NCI-H2171 treated with DMSO at 0.1 percent for 48 hours (cell line): ENCODE measurements around the gene FAM120A.
A peak's percentile ranks its signal among the peaks of the same experiment; 100 is the strongest.

ENCODE experiments used
- DNase-seq: peaks from one replicate; lab custom pipeline; 2025; lab: John Stamatoyannopoulos, UW

FAM120A gene

GRCh38 chr9:93558503-93558902, 107.0 kb downstream of the FAM120A start:
- no peak for DNase-seq

- DNase-seq = no peak
Measured at GRCh38 chr9:93560991-93561390, 109.5 kb downstream of the FAM120A start.

- DNase-seq = peak; percentile 98
Measured at GRCh38 chr9:93562157-93562556, 110.7 kb downstream of the FAM120A start.

GRCh38 chr9:93565089-93565488, 113.6 kb downstream of the FAM120A start:
- no peak for DNase-seq

GRCh38 chr9:93566408-93567270, 115.2 kb downstream of the FAM120A start:
- peak; percentile 94 for DNase-seq

GRCh38 chr9:93567271-93567959, 115.9 kb downstream of the FAM120A start:
- peak; percentile 34 for DNase-seq

- DNase-seq = no peak
Measured at GRCh38 chr9:93568169-93568568, 116.7 kb downstream of the FAM120A start.

- DNase-seq = no peak
Measured at GRCh38 chr9:93569621-93570174, 118.2 kb downstream of the FAM120A start.

- DNase-seq = no peak
Measured at GRCh38 chr9:93572221-93572620, 120.7 kb downstream of the FAM120A start.

GRCh38 chr9:93572636-93573515, 121.4 kb downstream of the FAM120A start:
- DNase-seq = no peak

GRCh38 chr9:93573516-93573828, 122.0 kb downstream of the FAM120A start:
- no peak for DNase-seq

- no peak for DNase-seq
Measured at GRCh38 chr9:93574091-93574899, 122.8 kb downstream of the FAM120A start.

- no peak for DNase-seq
Measured at GRCh38 chr9:93574900-93575795, 123.7 kb downstream of the FAM120A start.

GRCh38 chr9:93575796-93576257, 124.3 kb downstream of the FAM120A start:
- peak; percentile 29 for DNase-seq

GRCh38 chr9:93576258-93577077, 125.0 kb downstream of the FAM120A start, which contains the start of gene PHF2:
TSS of gene PHF2 (plus strand) at chr9:93576584. CDS start at chr9:93576774, 190 bp downstream.
- peak; percentile 17 for DNase-seq

GRCh38 chr9:93577078-93577974, 125.8 kb downstream of the FAM120A start:
- DNase-seq = no peak

GRCh38 chr9:93577975-93578682, 126.6 kb downstream of the FAM120A start:
- no peak for DNase-seq
